NCI-H2107 treated with DMSO at 0.1 percent for 48 hours (cell line): Measurements from ENCODE around the gene RFESD.

Experiments used
- DNase-seq: peaks from one replicate; lab custom pipeline; 2025; ENCODE audit not compliant: unreplicated experiment; lab: John Stamatoyannopoulos, UW

RFESD gene

DNA sequence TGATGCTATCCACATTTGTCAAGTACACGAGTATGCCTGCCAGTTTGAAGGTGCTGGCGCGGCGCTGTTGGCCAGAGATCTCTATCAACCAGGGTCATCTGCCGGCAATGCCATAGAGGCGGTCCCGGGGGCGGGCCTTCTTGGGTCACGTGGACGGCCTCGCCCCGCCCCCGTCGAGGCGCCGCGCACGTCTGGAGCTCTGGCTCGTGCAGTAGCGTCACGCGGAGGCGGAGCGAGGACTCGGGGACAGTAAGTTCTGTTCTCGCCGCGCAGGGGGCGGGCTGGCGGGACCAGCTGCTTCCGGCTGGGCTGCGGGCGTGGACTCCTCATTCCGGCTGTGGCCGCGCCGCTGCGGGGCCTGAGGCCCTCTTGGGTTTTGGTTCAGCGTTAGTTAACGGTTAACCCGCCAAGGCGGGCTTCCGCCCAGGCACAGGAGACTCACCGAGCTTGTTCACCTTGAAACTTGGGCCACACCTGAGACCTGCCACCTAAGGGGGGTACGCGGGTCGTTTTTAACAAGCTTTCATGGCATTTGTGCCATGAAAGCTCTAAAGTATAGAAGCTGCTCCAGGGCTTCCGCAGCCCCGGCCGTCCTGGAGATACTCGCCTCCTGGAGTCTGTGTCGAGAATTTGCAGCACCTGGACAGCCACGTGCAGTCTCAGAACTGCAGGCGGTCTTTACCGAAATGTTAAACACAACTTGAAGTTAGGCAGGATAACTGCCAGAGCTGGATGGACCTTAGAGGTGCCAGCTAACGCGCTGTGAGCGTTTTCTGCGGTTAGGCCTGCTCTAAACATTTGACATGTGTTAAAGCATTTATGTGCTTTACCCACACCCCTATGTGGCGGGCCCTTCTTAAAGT lies at the start of gene RFESD:
TSS of gene RFESD (plus strand) at position 209 of the 863 bp plus-strand sequence. CDS start 5,495 bp downstream, outside the sequence.
- peak; percentile 79 for DNase-seq

DNA sequence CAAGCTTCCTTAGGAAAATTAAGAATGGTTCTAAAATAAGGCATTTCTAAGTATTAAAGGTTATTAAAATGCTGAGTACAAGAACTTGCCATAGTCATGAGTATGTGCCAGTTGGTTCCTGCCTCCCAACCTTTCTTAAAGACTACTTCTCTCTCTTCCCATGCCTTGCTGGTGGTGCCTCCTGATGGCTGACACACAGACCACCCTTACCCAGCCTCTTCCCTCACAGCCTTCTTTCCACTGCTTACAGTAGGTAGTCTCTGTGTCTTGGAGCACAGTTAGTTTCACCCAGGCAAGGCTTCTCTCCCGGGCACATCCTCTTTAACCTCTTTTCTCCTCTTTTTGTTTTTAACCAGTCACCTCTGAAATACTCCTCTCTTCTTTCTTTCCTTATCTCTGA lies 47.3 kb upstream of the RFESD start:
- no peak for DNase-seq

DNA sequence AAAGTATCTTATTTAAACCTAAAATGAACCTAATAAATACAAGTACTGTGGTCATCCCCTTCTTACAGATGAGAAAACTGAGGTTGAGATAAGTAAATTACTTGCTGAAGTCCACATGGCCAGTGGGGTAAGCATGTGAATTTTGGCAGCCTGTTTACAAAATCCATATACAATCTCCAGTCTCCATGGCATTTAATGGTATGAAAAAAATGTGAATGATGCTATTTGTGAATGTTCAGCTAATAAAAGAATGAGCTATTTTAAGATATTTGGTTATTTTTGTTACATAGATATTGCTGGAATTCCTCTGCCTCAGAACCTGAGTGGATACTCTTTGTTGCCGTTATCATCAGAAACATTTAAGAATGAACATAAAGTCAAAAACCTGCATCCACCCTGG lies 46.0 kb upstream of the RFESD start:
- DNase-seq = no peak

DNA sequence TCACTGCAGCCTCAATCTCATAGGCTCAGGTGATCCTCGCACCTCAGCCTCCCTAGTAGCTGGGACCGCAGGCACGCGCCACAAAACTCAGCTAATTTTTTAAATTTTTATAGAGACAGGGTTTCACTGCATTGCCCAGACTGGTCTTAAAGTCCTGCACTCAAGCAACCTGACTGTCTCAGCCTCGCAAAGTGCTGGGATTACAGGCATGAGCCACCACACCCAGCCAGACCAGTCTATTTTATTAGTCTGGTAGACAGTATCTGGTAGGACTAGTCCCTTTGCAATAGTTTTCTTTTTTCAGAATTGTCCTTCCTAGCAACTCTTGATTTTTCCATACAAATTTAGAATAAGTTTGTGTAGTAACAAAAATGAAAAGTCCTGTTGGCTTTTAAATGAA lies 40.8 kb upstream of the RFESD start:
- no peak for DNase-seq

DNA sequence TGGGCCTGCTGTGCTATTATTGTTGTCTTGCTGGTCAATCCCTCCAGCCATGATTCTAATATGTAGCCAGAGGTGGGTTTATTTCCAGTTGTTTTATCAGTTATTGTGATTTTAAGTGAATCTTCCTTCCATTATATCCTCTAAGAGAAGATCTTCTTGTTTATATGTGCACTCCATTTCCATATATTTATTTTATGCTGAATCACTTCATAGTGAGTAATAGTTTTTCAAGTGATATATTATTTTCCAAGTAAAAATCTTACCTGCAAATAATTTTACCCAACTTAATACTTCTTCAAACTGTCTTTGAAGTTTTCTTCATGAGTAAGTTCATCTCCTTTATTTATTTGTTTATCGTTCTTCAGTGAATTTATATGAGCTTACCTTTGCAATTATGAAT lies 40.2 kb upstream of the RFESD start:
- DNase-seq = no peak

DNA sequence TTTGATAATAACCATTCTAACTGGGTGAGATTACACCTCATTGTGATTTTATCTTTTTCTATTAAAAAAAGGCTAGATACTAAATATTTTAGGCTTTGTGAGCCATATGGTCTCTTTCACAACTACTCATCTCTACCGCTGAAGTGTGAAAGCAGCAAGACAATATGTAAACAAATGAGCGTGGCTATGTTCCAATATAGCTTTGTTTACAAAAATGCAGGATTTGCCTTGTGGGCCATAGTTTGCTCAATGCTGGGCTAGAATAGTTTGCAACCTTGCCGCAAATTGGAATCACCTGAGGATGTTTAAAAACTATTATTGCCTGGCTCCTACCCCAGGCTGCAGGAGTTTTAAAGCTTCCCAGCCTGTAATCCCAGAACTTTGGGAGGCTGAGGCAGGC lies 36.9 kb upstream of the RFESD start:
- DNase-seq = no peak

DNA sequence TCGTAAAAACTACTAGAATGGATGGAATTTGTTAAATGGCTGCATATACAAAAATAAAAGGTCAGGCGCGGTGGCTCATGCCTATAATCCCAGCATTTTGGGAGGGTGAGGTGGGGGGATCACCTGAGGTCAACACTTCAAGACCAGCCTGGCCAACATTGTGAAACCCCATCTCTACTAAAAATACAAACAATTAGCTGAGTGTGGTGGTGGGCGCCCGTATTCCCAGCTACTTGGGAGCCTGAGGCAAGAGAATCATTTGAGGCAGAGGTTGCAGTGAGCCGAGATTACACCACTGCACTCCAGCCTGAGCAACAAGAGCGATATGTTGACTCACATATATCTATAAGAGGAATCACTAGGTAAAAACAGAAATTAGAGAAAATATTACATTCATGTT lies 36.0 kb upstream of the RFESD start:
- DNase-seq = no peak

DNA sequence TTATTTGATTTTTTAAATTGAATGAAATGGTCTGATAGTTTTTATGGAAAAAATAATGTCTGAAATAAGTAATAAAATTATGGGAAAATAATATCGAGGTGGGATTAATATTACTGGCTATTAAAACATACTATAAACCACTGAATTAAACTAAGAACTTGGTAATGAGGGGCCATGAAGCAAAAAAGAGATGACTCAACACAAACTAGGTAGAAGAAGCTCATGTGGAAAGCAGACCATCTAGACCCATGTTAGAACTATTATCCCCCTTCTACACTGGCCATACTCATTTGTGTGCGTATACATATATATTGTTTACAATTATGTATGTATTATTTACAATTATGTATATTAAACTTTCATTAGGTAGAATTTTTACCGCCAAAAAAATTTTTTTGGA lies 35.2 kb upstream of the RFESD start:
- no peak for DNase-seq

DNA sequence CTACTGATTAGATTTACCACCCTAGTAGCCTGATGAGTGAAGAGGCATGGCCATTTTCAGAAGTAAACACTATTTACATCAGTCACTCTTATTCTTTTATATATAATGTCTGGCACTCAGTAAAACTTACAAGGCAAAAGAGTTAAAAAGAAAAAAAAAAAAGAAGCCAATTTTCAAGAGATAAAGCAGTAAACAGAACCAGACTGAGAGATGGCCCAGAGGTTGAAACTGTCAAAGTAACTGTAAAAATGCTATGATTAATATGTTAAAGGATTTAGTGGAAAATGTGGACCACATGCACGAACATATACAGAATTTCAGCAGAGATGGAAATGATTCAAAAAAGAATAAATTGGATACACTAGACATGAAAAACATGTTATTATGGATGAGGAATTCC lies 33.1 kb upstream of the RFESD start:
- DNase-seq = no peak

DNA sequence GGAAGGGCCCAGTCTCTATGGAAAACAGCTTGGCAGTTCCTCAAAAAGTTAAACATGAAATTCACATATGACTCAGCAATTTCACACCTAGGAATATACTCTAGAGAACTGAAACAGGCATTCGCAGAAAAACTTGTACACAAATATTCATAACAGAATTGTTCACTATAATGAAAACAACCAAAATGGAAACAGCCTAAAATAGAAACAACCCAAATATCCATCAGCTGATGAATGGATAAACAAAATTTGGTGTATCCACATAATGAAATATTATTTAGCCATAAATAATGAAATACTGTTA lies 31.5 kb upstream of the RFESD start:
- DNase-seq = no peak

DNA sequence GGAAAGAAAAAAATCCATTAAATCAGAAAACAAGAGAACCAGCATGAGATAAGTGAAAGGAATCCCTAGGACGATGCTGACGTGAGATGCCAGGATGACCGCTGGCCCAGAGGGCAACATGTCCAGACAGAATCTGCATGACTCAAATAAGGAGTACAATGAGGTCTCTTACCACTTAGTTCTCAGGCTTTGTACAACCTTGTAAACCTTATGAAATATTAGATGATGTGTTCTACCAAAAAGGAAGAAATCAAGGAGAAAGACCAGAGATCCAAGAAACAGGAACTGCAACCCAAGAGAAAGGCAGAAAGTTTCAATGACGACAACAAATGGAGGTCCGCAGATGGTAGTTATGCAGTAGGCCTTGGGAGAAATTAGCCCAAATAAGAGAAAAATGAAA lies 29.5 kb upstream of the RFESD start:
- no peak for DNase-seq

DNA sequence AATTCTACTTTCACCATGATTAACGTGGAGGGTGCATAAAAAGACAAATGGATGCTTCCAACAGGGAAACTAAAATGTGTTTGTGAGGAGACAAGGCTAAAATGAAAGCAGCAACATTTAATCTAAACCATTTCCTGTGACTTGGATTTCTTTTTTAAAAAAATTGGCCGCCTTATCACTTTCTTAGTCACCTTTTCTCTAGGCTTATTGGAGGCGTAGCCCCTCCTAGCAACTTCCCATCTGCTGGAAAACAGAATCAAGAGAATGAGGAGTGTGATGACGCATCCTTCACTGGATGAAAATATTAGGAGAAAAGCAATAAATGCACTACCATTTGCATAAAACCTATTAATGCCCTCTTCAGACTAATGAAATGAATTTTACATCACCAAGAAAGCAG lies 27.5 kb upstream of the RFESD start:
- no peak for DNase-seq

DNA sequence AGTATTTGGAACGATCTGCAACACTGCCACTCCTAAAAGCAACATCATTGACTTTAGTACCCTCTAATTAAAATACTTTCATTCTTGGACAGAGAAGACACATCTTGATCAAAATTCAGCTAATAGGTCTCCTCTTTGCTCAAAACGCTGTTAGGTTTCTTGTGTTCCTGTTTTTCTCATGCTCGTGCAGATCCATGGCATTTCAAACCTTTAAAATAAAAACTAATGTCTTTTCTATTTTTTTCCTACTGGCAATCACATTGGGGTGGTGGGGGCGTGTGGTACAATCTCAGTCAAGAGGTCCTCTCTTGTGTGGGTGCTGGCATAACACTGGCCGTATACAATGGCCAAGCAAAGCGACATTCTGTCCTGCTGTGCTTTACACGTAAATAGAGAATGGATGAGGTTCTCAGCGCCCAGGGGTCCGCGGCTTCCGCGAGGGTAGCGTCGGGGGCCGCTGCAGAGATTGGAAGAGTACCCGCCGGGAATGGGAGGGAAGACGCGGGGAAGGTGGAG lies 27.0 kb upstream of the RFESD start:
- no peak for DNase-seq

DNA sequence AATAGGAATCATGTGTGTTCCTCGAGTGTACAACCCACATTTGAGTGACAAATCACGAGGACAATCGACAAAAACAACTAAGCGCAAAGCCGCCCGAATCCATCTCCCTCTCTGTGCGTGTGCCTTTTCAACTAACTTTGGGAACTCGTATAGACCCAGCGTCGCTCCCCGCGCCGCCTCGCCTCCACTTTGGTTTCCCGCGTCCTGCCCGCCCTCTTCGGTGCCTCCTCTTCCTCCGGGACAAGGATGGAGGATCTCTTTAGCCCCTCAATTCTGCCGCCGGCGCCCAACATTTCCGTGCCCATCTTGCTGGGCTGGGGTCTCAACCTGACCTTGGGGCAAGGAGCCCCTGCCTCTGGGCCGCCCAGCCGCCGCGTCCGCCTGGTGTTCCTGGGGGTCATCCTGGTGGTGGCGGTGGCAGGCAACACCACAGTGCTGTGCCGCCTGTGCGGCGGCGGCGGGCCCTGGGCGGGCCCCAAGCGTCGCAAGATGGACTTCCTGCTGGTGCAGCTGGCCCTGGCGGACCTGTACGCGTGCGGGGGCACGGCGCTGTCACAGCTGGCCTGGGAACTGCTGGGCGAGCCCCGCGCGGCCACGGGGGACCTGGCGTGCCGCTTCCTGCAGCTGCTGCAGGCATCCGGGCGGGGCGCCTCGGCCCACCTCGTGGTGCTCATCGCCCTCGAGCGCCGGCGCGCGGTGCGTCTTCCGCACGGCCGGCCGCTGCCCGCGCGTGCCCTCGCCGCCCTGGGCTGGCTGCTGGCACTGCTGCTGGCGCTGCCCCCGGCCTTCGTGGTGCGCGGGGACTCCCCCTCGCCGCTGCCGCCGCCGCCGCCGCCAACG lies 26.3 kb upstream of the RFESD start, which contains the start of gene GPR150:
TSS of gene GPR150 (plus strand) at position 58 of the 840 bp plus-strand sequence. CDS start at position 247, 189 bp downstream.
- DNase-seq = no peak

DNA sequence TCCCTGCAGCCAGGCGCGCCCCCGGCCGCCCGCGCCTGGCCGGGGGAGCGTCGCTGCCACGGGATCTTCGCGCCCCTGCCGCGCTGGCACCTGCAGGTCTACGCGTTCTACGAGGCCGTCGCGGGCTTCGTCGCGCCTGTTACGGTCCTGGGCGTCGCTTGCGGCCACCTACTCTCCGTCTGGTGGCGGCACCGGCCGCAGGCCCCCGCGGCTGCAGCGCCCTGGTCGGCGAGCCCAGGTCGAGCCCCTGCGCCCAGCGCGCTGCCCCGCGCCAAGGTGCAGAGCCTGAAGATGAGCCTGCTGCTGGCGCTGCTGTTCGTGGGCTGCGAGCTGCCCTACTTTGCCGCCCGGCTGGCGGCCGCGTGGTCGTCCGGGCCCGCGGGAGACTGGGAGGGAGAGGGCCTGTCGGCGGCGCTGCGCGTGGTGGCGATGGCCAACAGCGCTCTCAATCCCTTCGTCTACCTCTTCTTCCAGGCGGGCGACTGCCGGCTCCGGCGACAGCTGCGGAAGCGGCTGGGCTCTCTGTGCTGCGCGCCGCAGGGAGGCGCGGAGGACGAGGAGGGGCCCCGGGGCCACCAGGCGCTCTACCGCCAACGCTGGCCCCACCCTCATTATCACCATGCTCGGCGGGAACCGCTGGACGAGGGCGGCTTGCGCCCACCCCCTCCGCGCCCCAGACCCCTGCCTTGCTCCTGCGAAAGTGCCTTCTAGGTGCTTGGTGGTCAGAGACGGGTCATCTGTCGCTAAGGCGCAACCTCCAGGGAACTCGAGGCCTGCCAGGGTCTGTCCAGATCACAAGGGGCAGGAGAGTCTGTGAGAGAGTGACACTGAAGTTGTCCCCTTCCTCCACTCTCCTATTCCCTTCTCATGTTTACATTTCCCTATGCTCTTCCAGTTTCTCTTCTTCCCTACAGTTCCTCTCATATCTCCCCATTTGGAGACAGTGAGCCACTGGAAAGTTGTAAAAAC lies 25.4 kb upstream of the RFESD start:
- DNase-seq = no peak

DNA sequence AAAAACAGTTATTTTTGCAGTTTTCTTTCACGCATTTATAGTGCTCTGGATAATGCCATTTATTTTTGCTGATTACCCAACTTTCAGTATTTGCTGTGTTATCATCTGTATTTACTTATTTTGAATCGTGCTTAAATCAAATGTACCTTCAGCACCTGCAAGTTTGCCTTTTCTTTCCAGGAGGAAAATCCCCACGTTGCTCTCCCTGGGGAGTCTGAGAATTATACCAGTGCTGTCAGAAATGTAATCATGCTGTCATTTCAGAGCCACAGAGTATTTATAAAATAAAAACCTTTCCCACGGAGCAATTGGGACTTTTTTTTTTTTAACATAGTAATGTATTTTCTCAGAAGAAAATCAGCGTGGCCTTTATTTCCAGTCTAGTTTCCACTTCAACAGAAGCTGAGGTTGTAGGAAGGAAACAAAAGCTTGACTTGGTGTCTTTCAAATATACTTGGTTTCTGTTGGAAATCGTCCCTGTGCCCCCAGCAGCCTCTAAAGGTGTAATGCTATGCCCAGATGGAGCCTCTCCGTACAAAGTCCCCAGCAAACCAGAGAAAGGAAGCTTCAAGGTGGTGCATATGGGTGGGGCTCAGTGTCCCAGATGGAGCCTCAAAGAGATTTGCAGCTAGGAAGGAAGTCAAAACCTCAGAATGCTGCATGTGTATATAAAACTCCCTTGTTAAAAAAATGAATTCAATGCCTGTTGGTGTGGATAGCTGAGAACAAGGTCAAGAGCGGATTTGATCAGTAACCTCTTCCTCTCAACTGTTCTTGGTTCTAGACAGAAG lies 24.5 kb upstream of the RFESD start:
- no peak for DNase-seq

DNA sequence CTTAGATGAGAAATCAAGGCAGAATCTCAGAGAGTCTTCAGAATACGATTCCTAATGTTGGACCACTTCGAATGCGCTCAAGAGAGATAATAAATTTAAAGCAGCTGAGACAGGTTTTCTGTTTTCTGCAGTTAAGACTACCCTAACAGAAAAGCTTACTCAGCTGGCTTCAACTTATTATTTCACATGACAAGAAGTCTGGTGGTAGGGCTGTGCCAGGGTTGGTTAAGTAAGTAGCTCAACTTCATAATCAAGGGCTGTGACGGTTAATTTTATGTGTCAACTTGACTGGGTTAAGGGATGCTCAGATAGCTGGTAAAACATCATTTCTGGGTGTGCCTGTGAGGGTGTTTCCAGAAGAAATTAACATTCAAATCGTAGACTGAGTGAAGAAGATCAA lies 22.9 kb upstream of the RFESD start:
- no peak for DNase-seq

DNA sequence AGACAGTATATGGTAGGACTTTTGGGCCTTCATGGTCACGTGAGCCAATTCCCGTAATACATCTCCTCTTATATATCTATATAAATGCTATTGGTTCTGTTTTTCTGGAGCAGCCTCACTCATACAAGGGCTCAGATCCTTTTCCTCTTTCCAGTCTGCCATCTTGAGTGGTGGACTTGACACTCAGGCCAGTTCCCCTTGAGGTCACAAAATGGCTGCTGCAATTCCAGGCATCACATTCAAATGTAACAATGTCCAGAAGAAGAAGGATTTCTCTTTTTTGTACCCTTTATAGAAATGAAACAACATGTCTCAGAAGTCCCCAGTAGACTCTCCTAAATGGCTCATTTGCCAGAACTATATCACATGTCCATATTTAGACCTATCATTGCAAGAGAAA lies 22.2 kb upstream of the RFESD start:
- DNase-seq = no peak

DNA sequence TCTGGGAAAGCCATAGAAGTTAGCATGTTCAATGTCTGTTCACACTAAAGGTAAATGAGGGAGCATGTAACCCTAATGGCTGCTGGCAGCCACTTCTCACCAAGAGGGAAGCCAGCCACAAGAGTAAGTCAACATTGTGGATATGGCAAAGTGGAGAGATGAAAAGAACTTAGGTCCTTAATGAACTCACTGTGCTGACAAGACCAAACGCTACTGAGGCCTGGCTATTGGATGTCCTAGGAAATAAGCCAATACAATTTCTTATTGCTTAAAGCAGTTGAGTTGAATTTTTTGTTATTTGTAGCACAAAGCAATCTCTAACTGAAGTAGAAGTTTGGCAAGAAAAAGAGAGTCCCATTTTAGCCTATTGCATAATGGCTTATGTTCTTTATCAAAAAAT lies 19.9 kb upstream of the RFESD start:
- no peak for DNase-seq
